ENCODE data around the gene CMTM8.
A peak's percentile ranks its signal among the peaks of the same experiment; 100 is the strongest.

Gene CMTM8

GRCh38 chr3:32302601-32303398 is 64.3 kb downstream of the CMTM8 start:
- H3K27ac ChIP-seq: peak overlapping the region in 9 of 11 experiments; percentile 41 to 67 (median 58); a peak in 17 of 22 replicates
- H3K9me3 ChIP-seq (replicated peaks in 1 of 11): no peaks in the 10 kb centered on the region
- no peaks in the 10 kb centered on the region for H3K27me3 ChIP-seq
- H3K4me2 ChIP-seq: peak overlapping the region; percentile 56 to 83 (median 73)
- H3K36me3 ChIP-seq: no peaks in the 10 kb centered on the region
- 0 out of 20 replicates have a peak overlapping the region, but pooled peaks of 1 of the 10 experiments have one; percentile 7 for H3K4me3 ChIP-seq
- H3K9ac ChIP-seq: peak overlapping the region in 9 of 11 experiments; percentile 4 to 60 (median 33); a peak in 10 of 22 replicates
- H3K4me1 ChIP-seq: peaks cover 33 to 55% (median 48%) of the 10 kb centered on the region in 10 experiments
- no peak for TF ChIP-seq Cebpa-rat (IDR thresholded peaks at IDR 0.05)
- no peaks in the 10 kb centered on the region for H4K20me1 ChIP-seq

- H3K9ac ChIP-seq: peak overlapping the region in 9 of 11 experiments; percentile 4 to 60 (median 33); a peak in 11 of 22 replicates
- peaks cover 32 to 57% (median 45%) of the 10 kb centered on the region in 10 experiments for H3K4me1 ChIP-seq
- peak overlapping the region; percentile 56 to 83 (median 73) for H3K4me2 ChIP-seq
- no peaks in the 10 kb centered on the region for H3K9me3 ChIP-seq (replicated peaks in 1 of 11)
- H3K27me3 ChIP-seq: no peaks in the 10 kb centered on the region
- no peak for TF ChIP-seq Cebpa-rat (IDR thresholded peaks at IDR 0.05)
- no peaks in the 10 kb centered on the region for H4K20me1 ChIP-seq
- peak overlapping the region in 9 of 11 experiments; percentile 41 to 67 (median 58); a peak in 17 of 22 replicates for H3K27ac ChIP-seq
- peak overlapping the region in 1 of 10 experiments; percentile 7; a peak in 1 of 20 replicates for H3K4me3 ChIP-seq
- H3K36me3 ChIP-seq: no peaks in the 10 kb centered on the region
Observed at GRCh38 chr3:32303399-32303747, 64.9 kb downstream of the CMTM8 start.

- Histone ChIP-seq H3K27me3 (no peaks in the 10 kb centered on the region), H4K20me1 (no peaks in the 10 kb centered on the region), H3K4me3 (no peak overlapping the region), H3K4me2 (peak overlapping the region; percentile 69 to 83 (median 75); a peak in 21 of 22 replicates), H3K36me3 (no peaks in the 10 kb centered on the region), H3K4me1 (peaks cover 32 to 61% (median 46%) of the 10 kb centered on the region in 10 experiments), H3K9me3 (replicated peaks in 1 of 11) (no peaks in the 10 kb centered on the region), H3K27ac (peak overlapping the region in 9 of 11 experiments; percentile 41 to 67 (median 58); a peak in 17 of 22 replicates), H3K9ac (peak overlapping the region in 4 of 11 experiments; percentile 5 to 60 (median 34); a peak in 6 of 22 replicates)
- no peak for TF ChIP-seq Cebpa-rat (IDR thresholded peaks at IDR 0.05)
Observed at GRCh38 chr3:32303977-32304881, 65.7 kb downstream of the CMTM8 start.

GRCh38 chr3:32305361-32305876 is 66.9 kb downstream of the CMTM8 start:
- H3K4me1 ChIP-seq: peaks cover 44 to 73% (median 58%) of the 10 kb centered on the region in 10 experiments
- H3K4me3 ChIP-seq: no peak overlapping the region; a peak in 1 of 20 replicates
- peak overlapping the region in 9 of 11 experiments; percentile 16 to 67 (median 50); a peak in 16 of 22 replicates for H3K27ac ChIP-seq
- peak overlapping the region; percentile 69 to 83 (median 75) for H3K4me2 ChIP-seq
- H3K36me3 ChIP-seq: no peaks in the 10 kb centered on the region
- H3K9ac ChIP-seq: peak overlapping the region in 5 of 11 experiments; percentile 5 to 60 (median 24); a peak in 7 of 22 replicates
- no peaks in the 10 kb centered on the region; a peak in 1 of 22 replicates for H4K20me1 ChIP-seq
- no peaks in the 10 kb centered on the region for H3K9me3 ChIP-seq (replicated peaks in 1 of 11)
- no peak for TF ChIP-seq Cebpa-rat (IDR thresholded peaks at IDR 0.05)
- H3K27me3 ChIP-seq: no peaks in the 10 kb centered on the region

GRCh38 chr3:32306072-32306471 is 67.6 kb downstream of the CMTM8 start:
- Histone ChIP-seq H3K27ac (peak overlapping the region in 4 of 11 experiments; percentile 54 to 67 (median 64); a peak in 8 of 22 replicates), H3K9ac (no peak overlapping the region), H3K4me2 (peak overlapping the region; percentile 69 to 83 (median 75); a peak in 20 of 22 replicates), H3K27me3 (no peaks in the 10 kb centered on the region), H3K4me1 (peaks cover 46 to 79% (median 64%) of the 10 kb centered on the region in 10 experiments), H3K9me3 (replicated peaks in 1 of 11) (no peaks in the 10 kb centered on the region), H3K4me3 (no peak overlapping the region), H3K36me3 (no peaks in the 10 kb centered on the region), H4K20me1 (no peaks in the 10 kb centered on the region; a peak in 1 of 22 replicates)
- no peak for TF ChIP-seq Cebpa-rat (IDR thresholded peaks at IDR 0.05)

GRCh38 chr3:32307591-32307990 is 69.1 kb downstream of the CMTM8 start:
- Histone ChIP-seq H3K9me3 (replicated peaks in 1 of 11) (no peaks in the 10 kb centered on the region), H3K27ac (no peak overlapping the region), H4K20me1 (no peaks in the 10 kb centered on the region; a peak in 1 of 22 replicates), H3K4me3 (no peak overlapping the region), H3K4me2 (peak overlapping the region in 3 of 11 experiments; percentile 3 to 14 (median 8); a peak in 1 of 22 replicates), H3K27me3 (no peaks in the 10 kb centered on the region), H3K4me1 (peaks cover 55 to 83% (median 75%) of the 10 kb centered on the region in 10 experiments), H3K36me3 (no peaks in the 10 kb centered on the region), H3K9ac (no peak overlapping the region)
- TF ChIP-seq Cebpa-rat (IDR thresholded peaks at IDR 0.05): no peak

GRCh38 chr3:32308378-32308777 is 69.9 kb downstream of the CMTM8 start:
- no peaks in the 10 kb centered on the region for H3K9me3 ChIP-seq (replicated peaks in 1 of 11)
- H4K20me1 ChIP-seq: peaks cover 0 to 5% (median 0%) of the 10 kb centered on the region in 11 experiments; a peak in 3 of 22 replicates
- H3K27ac ChIP-seq: no peak overlapping the region
- H3K4me1 ChIP-seq: peaks cover 49 to 83% (median 74%) of the 10 kb centered on the region in 10 experiments
- 0 out of 22 replicates have a peak overlapping the region, but pooled peaks of 1 of the 11 experiments have one; percentile 14 for H3K4me2 ChIP-seq
- no peak overlapping the region for H3K9ac ChIP-seq
- no peak overlapping the region for H3K4me3 ChIP-seq
- no peaks in the 10 kb centered on the region for H3K27me3 ChIP-seq
- no peaks in the 10 kb centered on the region for H3K36me3 ChIP-seq
- TF ChIP-seq Cebpa-rat (IDR thresholded peaks at IDR 0.05): no peak

- Histone ChIP-seq H3K36me3 (no peaks in the 10 kb centered on the region), H3K4me3 (no peak overlapping the region), H4K20me1 (peaks cover 0 to 14% (median 0%) of the 10 kb centered on the region in 11 experiments; a peak in 4 of 22 replicates), H3K27me3 (no peaks in the 10 kb centered on the region), H3K4me1 (peaks cover 46 to 79% (median 72%) of the 10 kb centered on the region in 10 experiments), H3K9me3 (replicated peaks in 1 of 11) (no peaks in the 10 kb centered on the region), H3K27ac (peak overlapping the region in 1 of 11 experiments; percentile 21; a peak in 1 of 22 replicates), H3K9ac (no peak overlapping the region), H3K4me2 (peak overlapping the region; percentile 49 to 66 (median 56))
- TF ChIP-seq Cebpa-rat (IDR thresholded peaks at IDR 0.05): no peak
Observed at GRCh38 chr3:32309654-32310242, 71.3 kb downstream of the CMTM8 start.
